OCI-LY7 (cell line): Measurements from ENCODE around the gene PLPPR1. TPM values are rescaled to one million over a fixed set of nuclear protein-coding genes. Genes with fewer than 3 reads are reported as not detected.

ENCODE experiments used
- BruUV-seq: library from RNA; stranded (reverse); fragments of 400-500 nt; replicated peaks from 2 replicates; lab custom pipeline; 2021; lab: Mats Ljungman, UMichigan
- CTCF ChIA-PET: fragments of 300-600 bp; sonication (Branson Sonifier 250); formaldehyde crosslinking; loops from one replicate; lab custom pipeline; 2022; ENCODE audit warnings: antibody characterized with exemption; ENCODE audit not compliant: unreplicated experiment; lab: Charles Lee
- POLR2A ChIA-PET: fragments of 300-600 bp; sonication (Branson Sonifier 250); formaldehyde crosslinking; loops from one replicate; lab custom pipeline; 2022; ENCODE audit warnings: antibody characterized with exemption; lab: Charles Lee
- DNase-seq: peaks from one replicate; pipeline ENCODE4 v3.0.0-alpha.2; 2015; ENCODE audit warnings: low spot score
- H2AFZ ChIP-seq: fragments of 200-600 bp; sonication (generic), shearing (Covaris generic); 2 replicates; pipeline ENCODE4 v1.6.1; 2014; ENCODE audit warnings: mild to moderate bottlenecking, antibody characterized with exemption, low read length, moderate library complexity
- H3K27ac ChIP-seq: fragments of 200-600 bp; sonication (generic); 2 replicates; pipeline ENCODE4 v1.5.1; 2014; ENCODE audit warnings: mixed run types, low read depth, mild to moderate bottlenecking, moderate library complexity, low read length, inconsistent platforms; ENCODE audit not compliant: poor library complexity, severe bottlenecking
- H3K36me3 ChIP-seq: fragments of 200-600 bp; sonication (generic); 2 replicates; pipeline ENCODE4 v1.6.1; 2014; ENCODE audit warnings: mild to moderate bottlenecking, antibody characterized with exemption, low read length, moderate library complexity, mixed read lengths; ENCODE audit not compliant: insufficient read depth
- H3K4me1 ChIP-seq: fragments of 200-600 bp; sonication (generic); 2 replicates; pipeline ENCODE4 v1.5.1; 2014; ENCODE audit warnings: mild to moderate bottlenecking, low read length; ENCODE audit not compliant: insufficient read depth, poor library complexity, severe bottlenecking
- H3K4me2 ChIP-seq: fragments of 200-600 bp; sonication (generic); 2 replicates; pipeline ENCODE4 v1.6.1; 2014; ENCODE audit warnings: mild to moderate bottlenecking, low read length
- H3K4me3 ChIP-seq: fragments of 200-600 bp; sonication (generic); 2 replicates; pipeline ENCODE4 v1.5.1; 2014; ENCODE audit warnings: mild to moderate bottlenecking, low read depth, low read length; ENCODE audit not compliant: poor library complexity, severe bottlenecking
- H3K79me2 ChIP-seq: fragments of 200-600 bp; sonication (generic); 2 replicates; pipeline ENCODE4 v1.6.1; 2016; ENCODE audit warnings: low read depth, mild to moderate bottlenecking, low read length, moderate library complexity, mixed read lengths; ENCODE audit not compliant: insufficient read depth
- H3K9me2 ChIP-seq: fragments of 200-600 bp; sonication (generic); 2 replicates; pipeline ENCODE4 v1.6.1; 2016; ENCODE audit warnings: mild to moderate bottlenecking, low read length, mixed read lengths; ENCODE audit not compliant: insufficient read depth
- H3K9me3 ChIP-seq: fragments of 200-600 bp; sonication (generic); 2 replicates; pipeline ENCODE4 v1.6.1; 2014; ENCODE audit warnings: mild to moderate bottlenecking, mixed run types, low read length, mixed read lengths
- H4K20me1 ChIP-seq: fragments of 200-600 bp; sonication (generic); 2 replicates; pipeline ENCODE4 v1.6.1; 2014; ENCODE audit warnings: mild to moderate bottlenecking, antibody characterized with exemption, low read length, moderate library complexity, mixed read lengths; ENCODE audit not compliant: insufficient read depth
- CTCF ChIP-seq: fragments of 200-600 bp; sonication (generic); conservative IDR thresholded peaks from 2 replicates; pipeline ENCODE4 v1.5.1; 2014; ENCODE audit warnings: mild to moderate bottlenecking, antibody characterized with exemption, low read length, moderate library complexity, mixed read lengths
- EZH2phosphoT487 ChIP-seq: fragments of 200-600 bp; sonication (generic); IDR thresholded peaks from 2 replicates; pipeline ENCODE4 v1.6.1; 2018; ENCODE audit warnings: low read depth, borderline replicate concordance, mild to moderate bottlenecking, mixed run types, antibody characterized with exemption, low read length, moderate library complexity, mixed read lengths
- intact Hi-C: fragments of 100-400 bp; cut with micrococcal nuclease; formaldehyde crosslinking; loops from one replicate; pipeline ENCODE4 v1.10.0; 2022; ENCODE audit not compliant: unreplicated experiment
- total RNA-seq, 2 experiments: library from RNA; depleted of rRNA in 1 of 2; stranded (reverse); fragments of >200 nt in 1 of 2; shearing (Covaris generic) in 1 of 2; gene quantifications; 2 replicates each; pipeline ENCODE4 v1.2.3, GENCODE V29; 2014 to 2022

Gene PLPPR1
- total RNA-seq, 2 experiments from 2014 or later = not detected

- DNase-seq = no peak
- no peaks in the 10 kb centered on the region for H4K20me1 ChIP-seq
- no peaks in the 10 kb centered on the region for H3K4me1 ChIP-seq
- no peaks in the 10 kb centered on the region for H3K79me2 ChIP-seq
- no peak overlapping the region for H3K4me3 ChIP-seq
- no peak overlapping the region for H2AFZ ChIP-seq
- H3K36me3 ChIP-seq = no peaks in the 10 kb centered on the region
- intact Hi-C loops = no loop called here
- ChIA-PET POLR2A (no interaction called here), CTCF (no interaction called here)
- H3K4me2 ChIP-seq = no peak overlapping the region
- no peak for TF ChIP-seq EZH2phosphoT487
- no peak for TF ChIP-seq CTCF
- H3K9me2 ChIP-seq = no peaks in the 10 kb centered on the region
- no peaks in the 10 kb centered on the region for H3K9me3 ChIP-seq
- H3K27ac ChIP-seq = no peak overlapping the region
- no TSS peak for BruUV-seq
Observed at GRCh38 chr9:101354765-101355708, 326.5 kb downstream of the PLPPR1 start.

- H3K36me3 ChIP-seq = no peaks in the 10 kb centered on the region
- no peak overlapping the region for H3K4me3 ChIP-seq
- H3K79me2 ChIP-seq = no peaks in the 10 kb centered on the region
- no TSS peak for BruUV-seq
- no peak for DNase-seq
- H2AFZ ChIP-seq = no peak overlapping the region
- intact Hi-C loops = no loop called here
- POLR2A ChIA-PET = no interaction called here
- H3K4me1 ChIP-seq = no peaks in the 10 kb centered on the region
- no peak overlapping the region for H3K27ac ChIP-seq
- no peaks in the 10 kb centered on the region for H3K9me3 ChIP-seq
- H3K4me2 ChIP-seq = no peak overlapping the region
- H3K9me2 ChIP-seq = no peaks in the 10 kb centered on the region
- TF ChIP-seq CTCF = no peak
- TF ChIP-seq EZH2phosphoT487 = no peak
- CTCF ChIA-PET = interaction anchor here (0.6 kb wide), 1 partner anchor 92 kb away, joined by 3 read pairs; no protein-coding TSS in a partner anchor
- H4K20me1 ChIP-seq = no peaks in the 10 kb centered on the region
Observed at GRCh38 chr9:101356619-101357018, 328.1 kb downstream of the PLPPR1 start.

GRCh38 chr9:101359679-101360078 lies 331.2 kb downstream of the PLPPR1 start:
- no peak overlapping the region for H3K27ac ChIP-seq

More at GRCh38 chr9:101359679-101360078, 331.2 kb downstream of the PLPPR1 start:
- ChIA-PET POLR2A (no interaction called here), CTCF (no interaction called here)
- Histone ChIP-seq H4K20me1 (no peaks in the 10 kb centered on the region), H3K9me3 (no peaks in the 10 kb centered on the region), H3K4me2 (no peak overlapping the region), H3K4me1 (no peaks in the 10 kb centered on the region), H3K4me3 (no peak overlapping the region), H3K9me2 (no peaks in the 10 kb centered on the region), H3K36me3 (no peaks in the 10 kb centered on the region), H2AFZ (no peak overlapping the region), H3K79me2 (no peaks in the 10 kb centered on the region)
- DNase-seq = no peak
- no TSS peak for BruUV-seq
- TF ChIP-seq CTCF (no peak), EZH2phosphoT487 (no peak)
- intact Hi-C loops = no loop called here
